Measurements from ENCODE around the gene RPL13A. TPM values are rescaled to one million over a fixed set of nuclear protein-coding genes. Genes with fewer than 3 reads are reported as not detected.

Gene RPL13A
- total and polyA plus RNA-seq, 2 donors (not counting 3 experiments of a cell fraction or from before 2014, with no cell fraction given): 2,291 to 4,148 TPM

GRCh38 chr19:49486232-49486631, 1.2 kb upstream of the RPL13A start:
- intact Hi-C loops (cut with micrococcal nuclease) (loop anchor here (2.0 kb wide), 1 partner anchor 155 kb away; the partner anchor contains the start of gene RRAS), dilution Hi-C loops (cut with MboI; ENCODE audit: extremely low pct_ligation_motif_present, low sequenced_read_pairs) (no loop called here)
- Histone ChIP-seq H3K27ac (ENCODE audit: insufficient read depth, low read depth, low read length) (no peak overlapping the region), H3K27me3 (ENCODE audit: control insufficient read depth in 2 of 2, insufficient read depth in 2 of 2, low read length in 2 of 2) (no peaks in the 10 kb centered on the region), H3K9me3 (replicated peaks; ENCODE audit: control insufficient read depth, insufficient read depth, low read length) (no peaks in the 10 kb centered on the region), H3K9ac (replicated peaks; ENCODE audit: extremely low read depth, insufficient read depth, low read length) (no peak overlapping the region), H2AFZ (ENCODE audit: low read depth, low read length) (no peak overlapping the region), H3K4me1 (ENCODE audit: control insufficient read depth, extremely low read depth, insufficient read depth, low read length) (peaks cover 14% of the 10 kb centered on the region), H3K4me3 (replicated peaks in 1 of 3; ENCODE audit: insufficient read depth in 1 of 3, low read depth in 1 of 3, low read length in 3 of 3) (no peak overlapping the region), H4K20me1 (replicated peaks; ENCODE audit: control insufficient read depth, extremely low read depth, insufficient read depth, low read length) (peaks cover 5% of the 10 kb centered on the region), H3K4me2 (ENCODE audit: insufficient read depth, low read length) (no peak overlapping the region), H3K36me3 (ENCODE audit: control insufficient read depth in 2 of 2, extremely low read depth in 1 of 2, insufficient read depth in 2 of 2, low read length in 2 of 2) (peaks cover 20 to 21% of the 10 kb centered on the region in 2 experiments), H3K9me1 (replicated peaks; ENCODE audit: control insufficient read depth, extremely low read depth, insufficient read depth, low read length) (no peaks in the 10 kb centered on the region), H3K79me2 (ENCODE audit: control insufficient read depth, insufficient read depth, low read length) (peaks cover 37% of the 10 kb centered on the region)
- CTCF ChIA-PET: no interaction called here
- no TSS peak for BruUV-seq (replicated peaks)
- TF ChIP-seq JUN (IDR thresholded peaks at IDR 0.05; ENCODE audit: borderline replicate concordance, insufficient read depth, insufficient read length, low read depth) (no peak), FOS (IDR thresholded peaks at IDR 0.05; ENCODE audit: borderline replicate concordance, insufficient read depth, low read length) (no peak), MYC (IDR thresholded peaks at IDR 0.05; ENCODE audit: low read depth, low read length) (no peak), POLR2A (IDR thresholded peaks at IDR 0.05; ENCODE audit: low read depth, low read length) (no peak), POLR2AphosphoS5 (IDR thresholded peaks at IDR 0.05; ENCODE audit: insufficient read depth, low read depth, low read length) (no peak), GATA2 (IDR thresholded peaks at IDR 0.05; ENCODE audit: insufficient read depth, insufficient read length, low read depth, low read length) (no peak), EZH2 (IDR thresholded peaks at IDR 0.05; ENCODE audit: borderline replicate concordance, low read depth, low read length, severe bottlenecking) (no peak), MAX (IDR thresholded peaks at IDR 0.05; ENCODE audit: insufficient read depth, insufficient read length) (no peak)
- TF ChIP-seq, protein P1, sequence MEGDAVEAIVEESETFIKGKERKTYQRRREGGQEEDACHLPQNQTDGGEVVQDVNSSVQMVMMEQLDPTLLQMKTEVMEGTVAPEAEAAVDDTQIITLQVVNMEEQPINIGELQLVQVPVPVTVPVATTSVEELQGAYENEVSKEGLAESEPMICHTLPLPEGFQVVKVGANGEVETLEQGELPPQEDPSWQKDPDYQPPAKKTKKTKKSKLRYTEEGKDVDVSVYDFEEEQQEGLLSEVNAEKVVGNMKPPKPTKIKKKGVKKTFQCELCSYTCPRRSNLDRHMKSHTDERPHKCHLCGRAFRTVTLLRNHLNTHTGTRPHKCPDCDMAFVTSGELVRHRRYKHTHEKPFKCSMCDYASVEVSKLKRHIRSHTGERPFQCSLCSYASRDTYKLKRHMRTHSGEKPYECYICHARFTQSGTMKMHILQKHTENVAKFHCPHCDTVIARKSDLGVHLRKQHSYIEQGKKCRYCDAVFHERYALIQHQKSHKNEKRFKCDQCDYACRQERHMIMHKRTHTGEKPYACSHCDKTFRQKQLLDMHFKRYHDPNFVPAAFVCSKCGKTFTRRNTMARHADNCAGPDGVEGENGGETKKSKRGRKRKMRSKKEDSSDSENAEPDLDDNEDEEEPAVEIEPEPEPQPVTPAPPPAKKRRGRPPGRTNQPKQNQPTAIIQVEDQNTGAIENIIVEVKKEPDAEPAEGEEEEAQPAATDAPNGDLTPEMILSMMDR (IDR thresholded peaks at IDR 0.05; ENCODE audit: extremely low read depth in 1 of 2, insufficient read depth in 1 of 2, low read depth in 1 of 2, low read length in 2 of 2): no peak
- no peak for FAIRE-seq
- no peak for DNase-seq (ENCODE audit: low read depth, low spot score)
- POLR2A ChIA-PET: no interaction called here
